Neural cell (in vitro differentiated cells): ENCODE measurements around the gene IFITM2. TPM values are rescaled to one million over a fixed set of nuclear protein-coding genes. Genes with fewer than 3 reads are reported as not detected.
"Not testable (repeated sequence)": the region's sequence is repeated elsewhere in the genome, so short reads cannot be mapped to it uniquely, and the experiment has no call there.

Source experiments
- H2AFZ ChIP-seq: fragments of 200-600, 300-800 bp; sonication (generic), shearing (Covaris generic); 2 replicates; pipeline ENCODE4 v1.6.0; 2014; ENCODE audit warnings: low read depth, mild to moderate bottlenecking, antibody characterized with exemption, low read length, moderate library complexity
- H3F3A ChIP-seq: fragments of 200-600 bp; shearing (Covaris generic); 2 replicates; pipeline ENCODE4 v1.6.1; 2016; ENCODE audit warnings: mild to moderate bottlenecking, moderate library complexity, mixed read lengths, antibody characterized with exemption, low read length; ENCODE audit not compliant: insufficient read depth, poor library complexity, severe bottlenecking
- H3K27ac ChIP-seq: fragments of 200-600, 300-800 bp; sonication (generic), shearing (Covaris generic); 2 replicates; pipeline ENCODE4 v1.5.1; 2014; ENCODE audit warnings: mild to moderate bottlenecking, low read length, moderate library complexity
- H3K27me3 ChIP-seq: fragments of 300-800, 200-600 bp; sonication (generic), shearing (Covaris generic); 2 replicates; pipeline ENCODE4 v1.6.0; 2014; ENCODE audit warnings: mild to moderate bottlenecking, low read depth, low read length, moderate library complexity; ENCODE audit not compliant: insufficient read depth
- H3K36me3 ChIP-seq: fragments of 300-800, 200-600 bp; sonication (generic), shearing (Covaris generic); 2 replicates; pipeline ENCODE4 v1.5.1; 2014; ENCODE audit warnings: mild to moderate bottlenecking, antibody characterized with exemption, low read length, moderate library complexity; ENCODE audit not compliant: insufficient read depth
- H3K4me2 ChIP-seq: fragments of 300-800, 200-600 bp; sonication (generic), shearing (Covaris generic); 2 replicates; pipeline ENCODE4 v1.6.0; 2014; ENCODE audit warnings: mild to moderate bottlenecking, low read length
- H3K4me3 ChIP-seq: fragments of 300-800, 200-600 bp; sonication (generic), shearing (Covaris generic); 2 replicates; pipeline ENCODE4 v1.5.1; 2014; ENCODE audit warnings: mild to moderate bottlenecking, low read length, moderate library complexity
- H3K79me2 ChIP-seq: fragments of 200-600 bp; shearing (Covaris generic); replicated peaks from 2 replicates; pipeline ENCODE4 v1.6.0; 2014; ENCODE audit warnings: mild to moderate bottlenecking, low read length, moderate library complexity; ENCODE audit not compliant: insufficient read depth
- H3K9ac ChIP-seq: fragments of 300-800, 200-600 bp; sonication (generic), shearing (Covaris generic); 2 replicates; pipeline ENCODE4 v1.6.1; 2016; ENCODE audit warnings: mild to moderate bottlenecking, low read length, mixed read lengths
- H3K9me2 ChIP-seq: fragments of 200-600 bp; shearing (Covaris generic); 2 replicates; pipeline ENCODE4 v1.6.1; 2016; ENCODE audit warnings: mild to moderate bottlenecking, low read length, mixed read lengths; ENCODE audit not compliant: insufficient read depth
- H3K9me3 ChIP-seq: fragments of 200-600, 300-800 bp; sonication (generic), shearing (Covaris generic); 2 replicates; pipeline ENCODE4 v1.6.1; 2016; ENCODE audit warnings: mild to moderate bottlenecking, mixed run types, low read length, moderate library complexity, mixed read lengths
- H4K20me1 ChIP-seq: fragments of 200-600 bp; shearing (Covaris generic); 2 replicates; pipeline ENCODE4 v1.6.1; 2016; ENCODE audit warnings: mild to moderate bottlenecking, mixed run types; ENCODE audit not compliant: insufficient read depth
- EP300 ChIP-seq: fragments of 450-650 bp; conservative IDR thresholded peaks from 2 replicates; pipeline ENCODE4 v1.6.1; 2014; ENCODE audit warnings: antibody characterized with exemption, mild to moderate bottlenecking, moderate library complexity; ENCODE audit not compliant: poor library complexity, severe bottlenecking
- EZH2 ChIP-seq: fragments of 200-600, 300-800 bp; shearing (Covaris generic), sonication (generic); IDR thresholded peaks from 2 replicates; pipeline ENCODE4 v1.6.1; 2014; ENCODE audit warnings: antibody characterized with exemption, low read length, borderline replicate concordance, mild to moderate bottlenecking; ENCODE audit not compliant: insufficient read depth, poor library complexity, severe bottlenecking
- MXI1 ChIP-seq: fragments of 450-650 bp; conservative IDR thresholded peaks from 2 replicates; pipeline ENCODE4 v1.6.1; 2014; ENCODE audit warnings: antibody characterized with exemption, mild to moderate bottlenecking; ENCODE audit not compliant: poor library complexity, severe bottlenecking
- POLR2AphosphoS5 ChIP-seq: IDR thresholded peaks from 2 replicates; pipeline ENCODE4 v1.6.1; 2012
- RAD21 ChIP-seq: fragments of 450-650 bp; conservative IDR thresholded peaks from 2 replicates; pipeline ENCODE4 v1.6.1; 2014; ENCODE audit warnings: antibody characterized with exemption, mild to moderate bottlenecking, moderate library complexity
- SMC3 ChIP-seq: fragments of 450-650 bp; conservative IDR thresholded peaks from 2 replicates; pipeline ENCODE4 v1.6.1; 2014; ENCODE audit warnings: antibody characterized with exemption, mild to moderate bottlenecking, moderate library complexity; ENCODE audit not compliant: poor library complexity
- TAF1 ChIP-seq: IDR thresholded peaks from 2 replicates; pipeline ENCODE4 v1.6.1; 2012; ENCODE audit warnings: low read depth
- polyA plus RNA-seq: library from polyadenylated mRNA; depleted of rRNA; stranded (reverse); fragments of >200 nt; gene quantifications from 2 replicates; pipeline ENCODE4 v1.2.3, GENCODE V29; 2014
- TF ChIP-seq, protein P1 (sequence below): fragments of 450-650 bp; IDR thresholded peaks from 2 replicates; pipeline ENCODE4 v1.5.1; 2014; ENCODE audit warnings: antibody characterized with exemption, mild to moderate bottlenecking, moderate library complexity; ENCODE audit not compliant: poor library complexity, severe bottlenecking
- TF ChIP-seq, protein P2 (sequence below): IDR thresholded peaks from 2 replicates; pipeline ENCODE4 v1.6.1; 2012; ENCODE audit warnings: borderline replicate concordance

Gene IFITM2
- polyA plus RNA-seq, 1 donor from 2014 or later = not detected

DNA sequence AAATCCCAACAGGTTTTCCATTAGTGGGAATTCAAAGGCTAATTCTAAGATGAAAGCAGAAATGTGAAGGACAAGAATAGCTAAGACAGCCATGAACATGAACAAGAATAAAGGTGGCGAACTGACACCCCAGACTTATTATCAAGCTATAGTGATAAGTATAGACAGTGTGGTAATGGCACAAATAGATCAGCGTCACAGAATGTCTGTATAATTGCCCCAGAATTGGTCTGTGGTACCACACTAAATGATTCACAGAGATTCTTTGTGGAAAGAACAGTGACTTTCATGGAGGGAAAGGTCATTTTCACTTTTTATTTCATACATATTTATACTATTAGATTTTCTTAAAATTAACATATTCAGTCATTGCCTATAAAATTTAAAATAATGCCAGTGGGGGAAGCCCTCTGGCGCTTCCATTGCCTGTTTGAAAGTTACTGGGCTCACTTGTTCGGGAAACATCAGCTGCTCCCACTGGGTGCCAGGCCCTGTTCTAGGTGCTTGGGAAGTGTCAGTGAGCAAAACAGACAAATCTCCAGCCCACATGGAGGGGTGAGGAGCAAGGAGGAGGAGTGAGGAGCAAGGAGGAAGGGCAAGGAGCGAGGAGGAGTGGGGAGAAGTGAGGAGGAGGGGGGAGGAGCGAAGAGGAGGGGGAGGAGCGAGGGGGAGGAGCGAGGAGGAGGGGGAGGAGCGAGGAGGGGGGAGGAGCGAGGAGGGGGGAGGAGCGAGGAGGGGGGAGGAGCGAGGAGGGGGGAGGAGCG is 40.8 kb upstream of the IFITM2 start:
- no peak overlapping the region for H3K4me2 ChIP-seq
- no peaks in the 10 kb centered on the region for H3K27me3 ChIP-seq
- no peak overlapping the region for H3K4me3 ChIP-seq

DNA sequence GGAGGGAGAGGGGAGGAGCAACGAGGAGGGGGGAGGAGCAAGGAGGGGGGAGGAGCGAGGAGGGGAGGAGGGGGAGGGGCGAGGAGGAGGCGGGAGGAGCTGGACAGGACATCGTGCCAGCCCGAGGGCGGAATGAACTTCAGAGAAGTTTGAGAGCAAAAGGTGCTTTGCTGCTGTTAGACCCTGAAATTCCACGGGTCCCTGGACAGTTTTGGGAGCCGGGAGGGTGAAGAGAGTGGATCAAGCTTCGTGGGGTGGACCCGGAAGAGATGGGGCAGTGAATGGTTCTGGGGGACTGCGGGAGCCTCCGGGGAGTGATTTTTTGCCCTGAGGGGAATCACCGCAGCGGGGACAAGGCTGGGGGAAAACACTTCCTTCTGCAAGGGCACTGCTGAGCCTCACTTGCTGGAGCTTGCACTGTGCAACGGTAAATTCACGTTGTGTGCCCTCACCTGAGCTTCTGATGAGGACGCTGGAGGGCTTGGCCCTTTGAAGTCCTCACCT is 40.1 kb upstream of the IFITM2 start:
- Histone ChIP-seq H3K9me2 (no peaks in the 10 kb centered on the region), H3K9ac (no peak overlapping the region), H3K27ac (no peak overlapping the region), H3K4me2 (no peak overlapping the region), H3F3A (no peaks in the 10 kb centered on the region), H3K27me3 (no peaks in the 10 kb centered on the region), H2AFZ (no peak overlapping the region), H3K79me2 (no peaks in the 10 kb centered on the region), H3K36me3 (no peaks in the 10 kb centered on the region), H4K20me1 (no peaks in the 10 kb centered on the region), H3K9me3 (no peaks in the 10 kb centered on the region), H3K4me3 (no peak overlapping the region)
- no peak for TF ChIP-seq MXI1
- TF ChIP-seq EP300 = no peak
- TF ChIP-seq EZH2 = no peak
- no peak for TF ChIP-seq TAF1
- no peak for TF ChIP-seq RAD21
- TF ChIP-seq, protein P1, sequence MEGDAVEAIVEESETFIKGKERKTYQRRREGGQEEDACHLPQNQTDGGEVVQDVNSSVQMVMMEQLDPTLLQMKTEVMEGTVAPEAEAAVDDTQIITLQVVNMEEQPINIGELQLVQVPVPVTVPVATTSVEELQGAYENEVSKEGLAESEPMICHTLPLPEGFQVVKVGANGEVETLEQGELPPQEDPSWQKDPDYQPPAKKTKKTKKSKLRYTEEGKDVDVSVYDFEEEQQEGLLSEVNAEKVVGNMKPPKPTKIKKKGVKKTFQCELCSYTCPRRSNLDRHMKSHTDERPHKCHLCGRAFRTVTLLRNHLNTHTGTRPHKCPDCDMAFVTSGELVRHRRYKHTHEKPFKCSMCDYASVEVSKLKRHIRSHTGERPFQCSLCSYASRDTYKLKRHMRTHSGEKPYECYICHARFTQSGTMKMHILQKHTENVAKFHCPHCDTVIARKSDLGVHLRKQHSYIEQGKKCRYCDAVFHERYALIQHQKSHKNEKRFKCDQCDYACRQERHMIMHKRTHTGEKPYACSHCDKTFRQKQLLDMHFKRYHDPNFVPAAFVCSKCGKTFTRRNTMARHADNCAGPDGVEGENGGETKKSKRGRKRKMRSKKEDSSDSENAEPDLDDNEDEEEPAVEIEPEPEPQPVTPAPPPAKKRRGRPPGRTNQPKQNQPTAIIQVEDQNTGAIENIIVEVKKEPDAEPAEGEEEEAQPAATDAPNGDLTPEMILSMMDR = no peak
- no peak for TF ChIP-seq POLR2AphosphoS5
- TF ChIP-seq SMC3 = no peak
- TF ChIP-seq, protein P2, sequence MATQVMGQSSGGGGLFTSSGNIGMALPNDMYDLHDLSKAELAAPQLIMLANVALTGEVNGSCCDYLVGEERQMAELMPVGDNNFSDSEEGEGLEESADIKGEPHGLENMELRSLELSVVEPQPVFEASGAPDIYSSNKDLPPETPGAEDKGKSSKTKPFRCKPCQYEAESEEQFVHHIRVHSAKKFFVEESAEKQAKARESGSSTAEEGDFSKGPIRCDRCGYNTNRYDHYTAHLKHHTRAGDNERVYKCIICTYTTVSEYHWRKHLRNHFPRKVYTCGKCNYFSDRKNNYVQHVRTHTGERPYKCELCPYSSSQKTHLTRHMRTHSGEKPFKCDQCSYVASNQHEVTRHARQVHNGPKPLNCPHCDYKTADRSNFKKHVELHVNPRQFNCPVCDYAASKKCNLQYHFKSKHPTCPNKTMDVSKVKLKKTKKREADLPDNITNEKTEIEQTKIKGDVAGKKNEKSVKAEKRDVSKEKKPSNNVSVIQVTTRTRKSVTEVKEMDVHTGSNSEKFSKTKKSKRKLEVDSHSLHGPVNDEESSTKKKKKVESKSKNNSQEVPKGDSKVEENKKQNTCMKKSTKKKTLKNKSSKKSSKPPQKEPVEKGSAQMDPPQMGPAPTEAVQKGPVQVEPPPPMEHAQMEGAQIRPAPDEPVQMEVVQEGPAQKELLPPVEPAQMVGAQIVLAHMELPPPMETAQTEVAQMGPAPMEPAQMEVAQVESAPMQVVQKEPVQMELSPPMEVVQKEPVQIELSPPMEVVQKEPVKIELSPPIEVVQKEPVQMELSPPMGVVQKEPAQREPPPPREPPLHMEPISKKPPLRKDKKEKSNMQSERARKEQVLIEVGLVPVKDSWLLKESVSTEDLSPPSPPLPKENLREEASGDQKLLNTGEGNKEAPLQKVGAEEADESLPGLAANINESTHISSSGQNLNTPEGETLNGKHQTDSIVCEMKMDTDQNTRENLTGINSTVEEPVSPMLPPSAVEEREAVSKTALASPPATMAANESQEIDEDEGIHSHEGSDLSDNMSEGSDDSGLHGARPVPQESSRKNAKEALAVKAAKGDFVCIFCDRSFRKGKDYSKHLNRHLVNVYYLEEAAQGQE = no peak

More for the DNA sequence above, 40.8 kb upstream of the IFITM2 start:
- Histone ChIP-seq H3F3A (no peaks in the 10 kb centered on the region), H3K9me2 (no peaks in the 10 kb centered on the region), H4K20me1 (no peaks in the 10 kb centered on the region), H3K36me3 (no peaks in the 10 kb centered on the region), H3K27ac (no peak overlapping the region), H2AFZ (no peak overlapping the region), H3K79me2 (no peaks in the 10 kb centered on the region), H3K9me3 (no peaks in the 10 kb centered on the region), H3K9ac (no peak overlapping the region)
- TF ChIP-seq POLR2AphosphoS5 (no peak), TAF1 (no peak), SMC3 (no peak), EZH2 (no peak), MXI1 (no peak), EP300 (no peak), RAD21 (no peak)
- TF ChIP-seq, protein P2 = no peak
- TF ChIP-seq, protein P1 = no peak

DNA sequence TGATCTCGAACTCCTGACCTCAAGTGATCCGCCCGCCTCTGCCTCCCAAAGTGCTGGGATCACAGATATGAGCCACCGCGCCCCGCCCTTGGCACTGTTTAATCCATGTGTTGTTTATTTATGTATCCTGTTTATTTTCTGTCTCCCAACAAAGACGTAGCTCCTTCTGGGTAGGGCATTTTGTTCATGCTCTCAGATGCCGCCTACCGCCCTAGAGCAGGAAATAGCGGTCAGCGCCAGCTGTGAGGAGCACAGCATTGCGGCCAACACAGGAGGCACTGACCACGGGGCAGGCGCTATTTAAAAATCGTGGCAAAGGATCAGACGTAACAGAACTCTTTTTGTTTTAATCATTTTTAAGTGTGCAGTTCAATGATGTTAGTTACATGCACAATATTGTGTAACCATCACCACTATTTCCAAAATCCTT is 38.9 kb upstream of the IFITM2 start:
- H3K4me2 ChIP-seq, H3K4me3 ChIP-seq, H3K36me3 ChIP-seq, H3K27ac ChIP-seq, H3K79me2 ChIP-seq, H3K9me2 ChIP-seq, H3K27me3 ChIP-seq, H3F3A ChIP-seq, H4K20me1 ChIP-seq, H3K9ac ChIP-seq, H3K9me3 ChIP-seq, H2AFZ ChIP-seq: not testable (repeated sequence)
